Measurements from ENCODE around the gene ARID3A.
"Not testable (repeated sequence)": the region's sequence is repeated elsewhere in the genome, so short reads cannot be mapped to it uniquely, and the experiment has no call there.

The ARID3A gene

GRCh38 chr19:1019980-1020867 lies 94.4 kb downstream of the ARID3A start:
- no peak for DNase-seq

GRCh38 chr19:1020868-1021425 lies 95.1 kb downstream of the ARID3A start, which contains the start of gene TMEM259:
TSS of gene TMEM259 (minus strand) at chr19:1021123. CDS start at chr19:1020996, 127 bp downstream.
- DNase-seq: peak; percentile 91

- DNase-seq: not testable (repeated sequence)
These were observed 98.0 kb downstream of the ARID3A start for GRCh38 chr19:1023883-1024188.

GRCh38 chr19:1025080-1025479 lies 99.2 kb downstream of the ARID3A start:
- DNase-seq: not testable (repeated sequence)

All from GF-D8 (cell line).